A549 treated with AZD2906 at 1 μM for 4 hours (cell line): ENCODE data around the gene SLC22A23. TPM values are rescaled to one million over a fixed set of nuclear protein-coding genes. Genes with fewer than 3 reads are reported as not detected.

ENCODE experiments used
- total RNA-seq: library from RNA; stranded (reverse); fragments of 200-300 nt; extraction: Qiagen RNA extraction; gene quantifications from 5 replicates; pipeline ENCODE4 v1.2.3, GENCODE V29; 2022

SLC22A23 gene
- 8.2 to 10.0 TPM (median 9.2 TPM) in 5 replicates for total RNA-seq

DNA sequence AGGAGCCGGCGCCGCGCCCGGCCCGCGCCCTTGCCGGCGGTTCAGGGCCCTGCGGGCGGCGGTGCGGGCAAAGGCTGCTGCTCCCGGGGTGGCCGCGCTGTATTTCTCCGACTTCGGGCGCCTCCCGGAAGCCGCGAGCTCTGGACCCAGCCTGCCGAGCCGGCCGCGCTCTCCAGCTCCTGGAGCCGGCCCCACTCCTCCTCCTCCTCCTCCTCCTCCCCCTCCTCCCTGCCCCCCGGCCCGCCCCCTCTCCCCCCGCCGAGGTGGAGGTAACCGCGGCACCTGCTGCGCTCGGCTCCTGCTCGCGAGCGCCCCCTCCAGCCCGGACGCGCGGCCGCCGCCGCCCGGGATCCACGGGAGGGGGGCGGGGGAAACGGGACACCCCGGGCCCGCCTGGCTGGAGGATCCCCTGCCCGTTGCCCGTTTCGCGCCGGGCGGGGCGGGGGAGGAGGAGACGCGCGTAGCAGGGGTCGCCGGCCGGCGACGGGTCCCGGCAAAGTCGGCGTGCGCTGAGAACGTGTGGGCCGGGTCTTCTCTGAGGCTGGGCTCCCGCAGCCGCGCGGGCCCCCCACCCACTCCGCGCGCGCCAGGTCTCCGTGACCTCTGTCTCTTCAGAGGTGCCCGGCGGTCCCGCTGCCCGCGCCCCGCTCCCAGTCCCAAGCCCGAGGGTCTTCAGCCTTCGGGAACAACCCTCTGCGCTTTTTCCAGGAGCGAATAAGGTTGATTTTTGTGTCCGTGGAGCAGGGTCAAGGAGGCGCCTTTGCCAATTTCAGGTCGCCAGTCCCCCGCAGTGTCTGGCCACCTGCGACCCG is at the start of gene SLC22A23:
Gene SLC22A23 (minus strand): TSS at position 153 of the 812 bp plus-strand sequence. CDS start 491 bp downstream, outside the sequence.

GRCh38 chr6:3258720-3259490 is 197.9 kb downstream of the SLC22A23 start, which contains the start of gene PSMG4:
Gene PSMG4 (plus strand): TSS chr6:3258947. CDS start chr6:3259023, 76 bp downstream.

GRCh38 chr6:3227363-3228045 is 229.3 kb downstream of the SLC22A23 start, which contains the start of gene TUBB2B:
Gene TUBB2B (minus strand): TSS chr6:3227653. CDS start chr6:3227543, 110 bp downstream.

Other genes with a start within 250 kb of the SLC22A23 start
- gene TUBB2B, start 229.4 kb downstream of the SLC22A23 start, total RNA-seq, result 14.7 to 16.0 TPM (median 15.4 TPM) in 5 replicates
- 21.5 to 32.1 TPM (median 29.5 TPM) in 5 replicates for gene PSMG4, start 198.1 kb downstream of the SLC22A23 start, total RNA-seq